Cardiac ventricle fibroblast (primary cell): ENCODE data around the gene CLEC4A. TPM values are rescaled to one million over a fixed set of nuclear protein-coding genes. Genes with fewer than 3 reads are reported as not detected.

Source experiments
- total RNA-seq: library from RNA; depleted of rRNA; stranded (reverse); fragments of >200 nt; gene quantifications from 2 replicates; pipeline ENCODE4 v1.2.3, GENCODE V29; 2015

Gene CLEC4A
- total RNA-seq, result 0.20 TPM in 1 of 2 replicates, not detected in the other

GRCh38 chr12:8123124-8123912 is at the start of gene CLEC4A:
Gene CLEC4A, plus strand, starts transcription at chr12:8123617. Its CDS starts 262 bp downstream, at chr12:8123879.

GRCh38 chr12:8156845-8157244 is 33.4 kb downstream of the CLEC4A start, which contains the start of gene ZNF705A:
Gene ZNF705A, plus strand, starts transcription at chr12:8157015. Its CDS starts 15,611 bp downstream, at chr12:8172626.

Other genes with a start within 250 kb of the CLEC4A start
- gene SLC2A3, start 187.4 kb upstream of the CLEC4A start, total RNA-seq, result 53.4 and 70.5 TPM in 2 replicates
- 9.4 and 10.3 TPM in 2 replicates for gene FOXJ2, start 90.9 kb upstream of the CLEC4A start, total RNA-seq
- 0.25 TPM in 1 of 2 replicates, not detected in the other for gene C3AR1, start 57.3 kb upstream of the CLEC4A start, total RNA-seq
- 25.9 TPM in 2 replicates for gene NECAP1, start 41.3 kb upstream of the CLEC4A start, total RNA-seq
- not detected in 2 replicates for gene ZNF705A, start 33.4 kb downstream of the CLEC4A start, total RNA-seq
- gene FAM90A1, start 104.0 kb downstream of the CLEC4A start, total RNA-seq, result 0.25 TPM in 1 of 2 replicates, not detected in the other